SK-N-SH (cell line): ENCODE measurements around the gene WDR27.

Experiments used
- EP300 ChIP-seq, 2 experiments: IDR thresholded peaks; 2 replicates each; pipeline versions ENCODE4 v1.4.0 to v1.6.1; 2012; ENCODE audit warnings: borderline replicate concordance in 1 of 2, low read depth in 1 of 2, low read length in 1 of 2
- EZH2phosphoT487 ChIP-seq: fragments of 200-600 bp; sonication (generic); IDR thresholded peaks from 2 replicates; pipeline ENCODE4 v1.6.1; 2017; ENCODE audit warnings: low read depth, mixed run types, mild to moderate bottlenecking, antibody characterized with exemption, moderate library complexity, borderline replicate concordance
- GABPA ChIP-seq: IDR thresholded peaks from 2 replicates; pipeline ENCODE4 v1.4.0; 2012; ENCODE audit warnings: low read depth, mild to moderate bottlenecking
- GATA2 ChIP-seq: sonication (generic); formaldehyde crosslinking; IDR thresholded peaks from 2 replicates; pipeline ENCODE4 v1.5.0; 2020; ENCODE audit warnings: mild to moderate bottlenecking, missing genetic modification reagents
- POLR2AphosphoS5 ChIP-seq: IDR thresholded peaks from 2 replicates; pipeline ENCODE4 v1.6.1; 2012; ENCODE audit warnings: low read depth, low read length
- TAF1 ChIP-seq: IDR thresholded peaks from 2 replicates; pipeline ENCODE4 v1.6.1; 2012; ENCODE audit warnings: low read depth, mild to moderate bottlenecking, low read length, moderate library complexity, borderline replicate concordance
- TCF12 ChIP-seq: IDR thresholded peaks from 2 replicates; pipeline ENCODE4 v1.4.0; 2012
- YY1 ChIP-seq: IDR thresholded peaks from 2 replicates; pipeline ENCODE4 v1.4.0; 2012; ENCODE audit warnings: low read depth, mild to moderate bottlenecking
- TF ChIP-seq, protein P1 (sequence below): fragments of 200-600 bp; sonication (generic); IDR thresholded peaks from 2 replicates; pipeline ENCODE4 v1.6.1; 2017; ENCODE audit warnings: antibody characterized with exemption, mild to moderate bottlenecking, moderate library complexity

DNA sequence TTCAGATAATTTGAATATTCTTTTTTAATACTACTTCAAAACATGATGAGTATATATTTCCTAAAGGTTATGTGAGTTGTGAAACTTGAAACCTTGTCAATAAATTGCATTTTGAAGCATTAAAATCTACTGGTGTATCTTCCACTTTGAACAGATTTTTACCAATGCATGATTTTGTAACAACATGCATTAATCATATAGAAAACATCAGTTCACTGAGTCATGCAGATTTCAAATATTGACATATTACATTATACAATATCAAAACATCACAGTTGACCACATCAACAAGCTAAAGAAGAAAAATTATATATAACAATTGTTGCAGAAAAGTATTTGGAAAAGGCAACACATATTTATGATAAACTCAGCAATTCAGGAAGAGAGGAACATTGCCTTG lies 158.1 kb downstream of the WDR27 start:
- TF ChIP-seq EZH2phosphoT487 (no peak), TCF12 (no peak), GATA2 (no peak), EP300 (IDR thresholded peaks at IDR 0.05; ENCODE audit: borderline replicate concordance in 1 of 2, low read depth in 1 of 2, low read length in 1 of 2) (no peak), TAF1 (no peak), POLR2AphosphoS5 (no peak), YY1 (no peak), GABPA (no peak)
- TF ChIP-seq, protein P1, sequence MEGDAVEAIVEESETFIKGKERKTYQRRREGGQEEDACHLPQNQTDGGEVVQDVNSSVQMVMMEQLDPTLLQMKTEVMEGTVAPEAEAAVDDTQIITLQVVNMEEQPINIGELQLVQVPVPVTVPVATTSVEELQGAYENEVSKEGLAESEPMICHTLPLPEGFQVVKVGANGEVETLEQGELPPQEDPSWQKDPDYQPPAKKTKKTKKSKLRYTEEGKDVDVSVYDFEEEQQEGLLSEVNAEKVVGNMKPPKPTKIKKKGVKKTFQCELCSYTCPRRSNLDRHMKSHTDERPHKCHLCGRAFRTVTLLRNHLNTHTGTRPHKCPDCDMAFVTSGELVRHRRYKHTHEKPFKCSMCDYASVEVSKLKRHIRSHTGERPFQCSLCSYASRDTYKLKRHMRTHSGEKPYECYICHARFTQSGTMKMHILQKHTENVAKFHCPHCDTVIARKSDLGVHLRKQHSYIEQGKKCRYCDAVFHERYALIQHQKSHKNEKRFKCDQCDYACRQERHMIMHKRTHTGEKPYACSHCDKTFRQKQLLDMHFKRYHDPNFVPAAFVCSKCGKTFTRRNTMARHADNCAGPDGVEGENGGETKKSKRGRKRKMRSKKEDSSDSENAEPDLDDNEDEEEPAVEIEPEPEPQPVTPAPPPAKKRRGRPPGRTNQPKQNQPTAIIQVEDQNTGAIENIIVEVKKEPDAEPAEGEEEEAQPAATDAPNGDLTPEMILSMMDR = no peak
